ENCODE measurements around the gene MTHFD1. TPM values are rescaled to one million over a fixed set of nuclear protein-coding genes. Genes with fewer than 3 reads are reported as not detected.

MTHFD1 gene
- total and polyA plus RNA-seq, 2 experiments from 2014 or later, result 24.4 to 29.5 TPM

GRCh38 chr14:64488590-64489099 lies 100.5 kb downstream of the MTHFD1 start:
- no peak overlapping the region for H3K4me3 ChIP-seq
- H3K4me2 ChIP-seq, result no peak overlapping the region
- DNase-seq (ENCODE audit: low spot score), result no peak
- TF ChIP-seq EZH2phosphoT487 (IDR thresholded peaks at IDR 0.05; ENCODE audit: low read depth, severe bottlenecking, unreplicated experiment) (no peak), EZH2 (IDR thresholded peaks at IDR 0.05; ENCODE audit: borderline replicate concordance) (no peak)
- TF ChIP-seq, protein P1, sequence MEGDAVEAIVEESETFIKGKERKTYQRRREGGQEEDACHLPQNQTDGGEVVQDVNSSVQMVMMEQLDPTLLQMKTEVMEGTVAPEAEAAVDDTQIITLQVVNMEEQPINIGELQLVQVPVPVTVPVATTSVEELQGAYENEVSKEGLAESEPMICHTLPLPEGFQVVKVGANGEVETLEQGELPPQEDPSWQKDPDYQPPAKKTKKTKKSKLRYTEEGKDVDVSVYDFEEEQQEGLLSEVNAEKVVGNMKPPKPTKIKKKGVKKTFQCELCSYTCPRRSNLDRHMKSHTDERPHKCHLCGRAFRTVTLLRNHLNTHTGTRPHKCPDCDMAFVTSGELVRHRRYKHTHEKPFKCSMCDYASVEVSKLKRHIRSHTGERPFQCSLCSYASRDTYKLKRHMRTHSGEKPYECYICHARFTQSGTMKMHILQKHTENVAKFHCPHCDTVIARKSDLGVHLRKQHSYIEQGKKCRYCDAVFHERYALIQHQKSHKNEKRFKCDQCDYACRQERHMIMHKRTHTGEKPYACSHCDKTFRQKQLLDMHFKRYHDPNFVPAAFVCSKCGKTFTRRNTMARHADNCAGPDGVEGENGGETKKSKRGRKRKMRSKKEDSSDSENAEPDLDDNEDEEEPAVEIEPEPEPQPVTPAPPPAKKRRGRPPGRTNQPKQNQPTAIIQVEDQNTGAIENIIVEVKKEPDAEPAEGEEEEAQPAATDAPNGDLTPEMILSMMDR (IDR thresholded peaks at IDR 0.05; ENCODE audit: poor library complexity), result no peak
- no peak overlapping the region for H2AFZ ChIP-seq
- no peaks in the 10 kb centered on the region for H3K4me1 ChIP-seq (ENCODE audit: insufficient read depth)
- H3K27me3 ChIP-seq, result no peaks in the 10 kb centered on the region
- no peaks in the 10 kb centered on the region for H3K36me3 ChIP-seq (replicated peaks; ENCODE audit: insufficient read depth, low read depth)
- H3K79me2 ChIP-seq, result peaks cover 9% of the 10 kb centered on the region
- H3K9me3 ChIP-seq (ENCODE audit: low read depth), result no peaks in the 10 kb centered on the region
- WGBS (ENCODE audit: low lambda C conversion rate, missing lambda C conversion rate), result 97% methylated on average over 5 of the region's 5 CpGs
- H4K20me1 ChIP-seq (ENCODE audit: insufficient read depth, poor library complexity, severe bottlenecking), result no peaks in the 10 kb centered on the region
- no peak overlapping the region for H3K27ac ChIP-seq
- H3K9me2 ChIP-seq (replicated peaks; ENCODE audit: insufficient read depth), result no peaks in the 10 kb centered on the region

- Histone ChIP-seq H3K27ac (no peak overlapping the region), H3K4me2 (no peak overlapping the region), H3K4me1 (ENCODE audit: insufficient read depth) (peaks cover 2% of the 10 kb centered on the region), H3K9me2 (replicated peaks; ENCODE audit: insufficient read depth) (no peaks in the 10 kb centered on the region), H3K4me3 (no peak overlapping the region), H3K79me2 (peaks cover 13% of the 10 kb centered on the region), H3K9me3 (ENCODE audit: low read depth) (no peaks in the 10 kb centered on the region), H3K27me3 (no peaks in the 10 kb centered on the region), H4K20me1 (ENCODE audit: insufficient read depth, poor library complexity, severe bottlenecking) (no peaks in the 10 kb centered on the region), H3K36me3 (replicated peaks; ENCODE audit: insufficient read depth, low read depth) (no peaks in the 10 kb centered on the region), H2AFZ (no peak overlapping the region)
- no peak for DNase-seq (ENCODE audit: low spot score)
- 91% methylated on average over 2 of the region's 2 CpGs for WGBS (ENCODE audit: low lambda C conversion rate, missing lambda C conversion rate)
- no peak for TF ChIP-seq EZH2phosphoT487 (IDR thresholded peaks at IDR 0.05; ENCODE audit: low read depth, severe bottlenecking, unreplicated experiment)
These were observed 103.5 kb downstream of the MTHFD1 start for GRCh38 chr14:64491637-64492036.

DNA sequence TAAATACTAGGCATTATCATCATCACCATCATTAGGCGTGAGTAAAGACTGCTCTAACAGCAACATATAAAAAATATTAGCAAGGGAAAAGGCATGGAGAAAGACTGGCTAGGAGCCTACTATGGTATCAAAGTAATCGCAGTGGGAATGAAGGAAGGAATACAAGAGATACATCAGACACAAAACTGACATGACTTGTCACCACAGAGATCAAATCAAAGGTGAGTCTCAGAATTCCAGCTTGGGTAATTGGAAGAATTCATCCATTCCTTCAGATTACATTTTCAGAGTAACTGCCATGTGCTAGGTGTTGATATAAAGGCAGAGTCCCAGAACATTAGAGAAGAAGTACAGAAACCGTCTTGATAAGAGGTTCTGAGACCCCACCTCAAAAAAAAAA lies 105.3 kb downstream of the MTHFD1 start:
- no peaks in the 10 kb centered on the region for H4K20me1 ChIP-seq (ENCODE audit: insufficient read depth, poor library complexity, severe bottlenecking)
- H3K27me3 ChIP-seq, result no peaks in the 10 kb centered on the region
- H3K27ac ChIP-seq, result no peak overlapping the region
- H3K36me3 ChIP-seq (replicated peaks; ENCODE audit: insufficient read depth, low read depth), result no peaks in the 10 kb centered on the region
- H3K79me2 ChIP-seq, result peaks cover 19% of the 10 kb centered on the region
- H3K9me3 ChIP-seq (ENCODE audit: low read depth), result no peaks in the 10 kb centered on the region
- peaks cover 6% of the 10 kb centered on the region for H3K4me1 ChIP-seq (ENCODE audit: insufficient read depth)
- H3K9me2 ChIP-seq (replicated peaks; ENCODE audit: insufficient read depth), result no peaks in the 10 kb centered on the region
- H3K4me3 ChIP-seq, result no peak overlapping the region
- no peak overlapping the region for H2AFZ ChIP-seq
- WGBS (ENCODE audit: low lambda C conversion rate, missing lambda C conversion rate), result 88% methylated on average over 3 of the region's 3 CpGs
- H3K4me2 ChIP-seq, result no peak overlapping the region
- DNase-seq (ENCODE audit: low spot score), result no peak
- TF ChIP-seq, protein P1 (IDR thresholded peaks at IDR 0.05; ENCODE audit: poor library complexity), result no peak
- TF ChIP-seq EZH2phosphoT487 (IDR thresholded peaks at IDR 0.05; ENCODE audit: low read depth, severe bottlenecking, unreplicated experiment) (no peak), EZH2 (IDR thresholded peaks at IDR 0.05; ENCODE audit: borderline replicate concordance) (no peak)

DNA sequence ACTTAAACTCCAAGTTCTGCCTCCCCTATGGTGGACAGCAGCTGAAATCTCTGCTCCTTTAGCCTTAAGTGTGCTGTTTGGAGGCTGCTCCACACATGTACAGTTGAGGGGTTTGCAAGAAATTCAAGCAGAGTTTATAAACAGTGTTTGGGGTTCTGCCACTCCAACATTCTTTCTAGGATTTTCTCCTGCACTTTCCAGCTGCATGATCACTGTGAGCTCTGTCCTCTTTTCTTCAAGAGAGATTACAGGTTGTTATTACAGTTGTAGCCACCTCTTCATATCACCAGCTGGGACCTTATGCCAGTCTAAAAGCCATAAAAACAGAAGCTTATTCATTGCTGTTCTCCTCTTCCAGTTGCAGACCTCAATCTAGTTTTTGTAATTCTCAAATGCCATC lies 107.1 kb downstream of the MTHFD1 start:
- peaks cover 35% of the 10 kb centered on the region for H3K79me2 ChIP-seq
- H3K9me2 ChIP-seq (replicated peaks; ENCODE audit: insufficient read depth), result no peaks in the 10 kb centered on the region
- no peaks in the 10 kb centered on the region for H3K9me3 ChIP-seq (ENCODE audit: low read depth)
- no peak overlapping the region for H2AFZ ChIP-seq
- no peaks in the 10 kb centered on the region for H3K36me3 ChIP-seq (replicated peaks; ENCODE audit: insufficient read depth, low read depth)
- H3K4me1 ChIP-seq (ENCODE audit: insufficient read depth), result peaks cover 6% of the 10 kb centered on the region
- DNase-seq (ENCODE audit: low spot score), result no peak
- no peak for TF ChIP-seq EZH2phosphoT487 (IDR thresholded peaks at IDR 0.05; ENCODE audit: low read depth, severe bottlenecking, unreplicated experiment)
- TF ChIP-seq, protein P1 (IDR thresholded peaks at IDR 0.05; ENCODE audit: poor library complexity), result no peak
- TF ChIP-seq EZH2 (IDR thresholded peaks at IDR 0.05; ENCODE audit: borderline replicate concordance), result no peak
- no peak overlapping the region for H3K4me3 ChIP-seq
- H3K4me2 ChIP-seq, result no peak overlapping the region
- H3K27ac ChIP-seq, result no peak overlapping the region
- no peaks in the 10 kb centered on the region for H3K27me3 ChIP-seq
- no peaks in the 10 kb centered on the region for H4K20me1 ChIP-seq (ENCODE audit: insufficient read depth, poor library complexity, severe bottlenecking)
